ENCODE measurements around the gene JMJD1C. TPM values are rescaled to one million over a fixed set of nuclear protein-coding genes. Genes with fewer than 3 reads are reported as not detected.
A peak's percentile ranks its signal among the peaks of the same experiment; 100 is the strongest.
"Not testable (repeated sequence)": the region's sequence is repeated elsewhere in the genome, so short reads cannot be mapped to it uniquely, and the experiment has no call there.

JMJD1C gene
- total and polyA plus RNA-seq, 10 of the 15 experiments (the other 5 are each of a cell fraction or from before 2014, with no cell fraction given), result 31.2 to 83.3 (median 49.5) TPM

DNA sequence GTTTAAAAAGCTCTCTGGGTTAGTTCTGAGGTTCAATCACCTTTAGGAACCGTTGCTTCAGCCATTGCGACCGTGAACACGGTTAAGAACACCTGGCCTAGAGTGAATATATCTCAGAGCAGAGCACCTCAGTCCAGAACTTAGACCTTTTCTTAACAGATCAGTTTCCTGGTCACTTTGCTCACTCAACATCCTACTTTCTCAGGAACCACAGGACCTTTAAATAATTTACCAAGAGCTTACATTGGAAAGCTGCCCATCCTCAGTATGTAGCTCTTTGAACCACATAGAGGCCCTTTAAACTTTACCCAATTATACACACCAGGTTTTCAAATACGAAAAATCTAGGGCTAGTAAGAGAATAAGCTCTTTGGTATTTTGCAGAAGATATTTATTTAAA, 179.4 kb downstream of the JMJD1C start (continued):
- TF ChIP-seq SUPT20H (IDR thresholded peaks at IDR 0.05; ENCODE audit: borderline replicate concordance, control insufficient read depth, low read depth, low read length), result no peak

DNA sequence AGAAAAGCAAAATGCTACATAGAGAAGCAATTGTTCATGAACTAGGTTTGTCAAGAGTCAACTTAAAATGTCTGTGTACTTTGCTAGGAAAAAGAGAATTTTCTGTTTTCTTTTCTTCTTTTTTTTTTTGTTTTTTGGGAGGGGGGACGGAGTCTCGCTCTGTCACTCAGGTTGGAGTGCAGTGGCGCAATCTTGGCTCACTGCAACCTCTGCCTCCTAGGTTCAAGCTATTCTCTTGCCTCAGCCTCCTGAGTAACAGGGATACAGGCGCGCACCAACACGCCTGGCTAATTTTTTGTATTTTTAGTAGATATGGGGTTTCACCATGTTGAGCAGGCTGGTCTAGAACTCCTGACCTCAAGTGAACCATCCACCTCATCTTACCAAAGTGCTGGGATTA, 181.9 kb downstream of the JMJD1C start:
- ATAC-seq, result not testable (repeated sequence)
- SMC1A ChIA-PET (ENCODE audit: uncharacterized antibody, unreplicated experiment), result interaction anchor here (0.9 to 5.9 kb wide), 9 partner anchors 8 to 344 kb away, joined by 3 to 44 read pairs (median 5); no protein-coding TSS in a partner anchor

GRCh38 chr10:63283093-63283492, 182.7 kb downstream of the JMJD1C start:
- WGBS (ENCODE audit: insufficient coverage, insufficient replicate concordance, low lambda C conversion rate, missing lambda C conversion rate), result 100% methylated on average over 2 of the region's 2 CpGs
- RAD21 ChIA-PET (ENCODE audit: unreplicated experiment), result interaction anchor here (0.9 to 4.1 kb wide), 4 partner anchors 8 to 20 kb away, joined by 4 to 21 read pairs (median 14); no protein-coding TSS in a partner anchor

More for the DNA sequence above, 181.9 kb downstream of the JMJD1C start:
- Histone ChIP-seq H3K4me1 (ENCODE audit: control insufficient read depth, insufficient read depth, low read length) (peaks cover 32% of the 10 kb centered on the region), H3K79me2 (ENCODE audit: control insufficient read depth, insufficient read depth, low read length) (peaks cover 17% of the 10 kb centered on the region)
- ChIA-PET CTCF (interaction anchor here (0.9 to 1.0 kb wide), 3 partner anchors 21 to 117 kb away, joined by 3 to 4 read pairs (median 4); no protein-coding TSS in a partner anchor), RAD21 (ENCODE audit: unreplicated experiment) (interaction anchor here (0.6 to 4.1 kb wide), 6 partner anchors 7 to 21 kb away, joined by 3 to 21 read pairs (median 8); no protein-coding TSS in a partner anchor), POLR2A (interaction anchor here (0.6 to 1.2 kb wide), 5 partner anchors 16 to 116 kb away, joined by 3 to 8 read pairs (median 4); no protein-coding TSS in a partner anchor)
- H2AFZ ChIP-seq (ENCODE audit: control insufficient read depth, low read depth, low read length); in situ Hi-C loops (cut with MboI); DNase-seq (ENCODE audit: low read depth, low spot score); H3K4me3 ChIP-seq; BruUV-seq (replicated peaks); H3K9me3 ChIP-seq (replicated peaks; ENCODE audit: control insufficient read depth, insufficient read depth, low read length); H3K4me2 ChIP-seq (ENCODE audit: control insufficient read depth, insufficient read depth); intact Hi-C loops (cut with micrococcal nuclease; ENCODE audit: unreplicated experiment); H3K9ac ChIP-seq (ENCODE audit: control insufficient read depth, insufficient read depth, low read length); H3K27me3 ChIP-seq (replicated peaks in 1 of 2; ENCODE audit: control insufficient read depth in 2 of 2, insufficient read depth in 2 of 2, low read length in 1 of 2); H3K27ac ChIP-seq (ENCODE audit: control insufficient read depth, insufficient read depth); H4K20me1 ChIP-seq (ENCODE audit: control insufficient read depth, insufficient read depth); H3K36me3 ChIP-seq (ENCODE audit: control insufficient read depth in 2 of 2, insufficient read depth in 2 of 2, low read length in 1 of 2); FAIRE-seq: not testable (repeated sequence)
- WGBS (ENCODE audit: insufficient coverage, insufficient replicate concordance, low lambda C conversion rate, missing lambda C conversion rate), result 95% methylated on average over 5 of the region's 6 CpGs

More at GRCh38 chr10:63283093-63283492, 182.7 kb downstream of the JMJD1C start:
- no peak overlapping the region for H3K9ac ChIP-seq (ENCODE audit: control insufficient read depth, insufficient read depth, low read length)
- FAIRE-seq, result no peak
- H3K27ac ChIP-seq (ENCODE audit: control insufficient read depth, insufficient read depth), result peak overlapping the region; percentile 50
- DNase-seq (ENCODE audit: low read depth, low spot score), result no peak
- no peak overlapping the region for H2AFZ ChIP-seq (ENCODE audit: control insufficient read depth, low read depth, low read length)
- no peaks in the 10 kb centered on the region for H4K20me1 ChIP-seq (ENCODE audit: control insufficient read depth, insufficient read depth)
- H3K4me2 ChIP-seq (ENCODE audit: control insufficient read depth, insufficient read depth), result 0 out of 2 replicates have a peak overlapping the region, but pooled peaks have one; percentile 22
- H3K4me1 ChIP-seq (ENCODE audit: control insufficient read depth, insufficient read depth, low read length), result peaks cover 32% of the 10 kb centered on the region
- CTCF ChIA-PET, result interaction anchor here (0.8 kb wide), 1 partner anchor 8 kb away, joined by 4 read pairs; no protein-coding TSS in a partner anchor
- POLR2A ChIA-PET, result interaction anchor here (0.6 kb wide), 1 partner anchor 77 kb away, joined by 3 read pairs; no protein-coding TSS in a partner anchor
- H3K27me3 ChIP-seq (replicated peaks in 1 of 2; ENCODE audit: control insufficient read depth in 2 of 2, insufficient read depth in 2 of 2, low read length in 1 of 2), result no peaks in the 10 kb centered on the region
- H3K79me2 ChIP-seq (ENCODE audit: control insufficient read depth, insufficient read depth, low read length), result peaks cover 17% of the 10 kb centered on the region
- in situ Hi-C loops (cut with MboI) (no loop called here), intact Hi-C loops (cut with micrococcal nuclease; ENCODE audit: unreplicated experiment) (no loop called here)
- BruUV-seq (replicated peaks), result no TSS peak
- TF ChIP-seq ZNF384 (IDR thresholded peaks at IDR 0.05; ENCODE audit: borderline replicate concordance, low read depth, low read length) (peak; percentile 55; the same call in 1 of the 2 replicates), SPI1 (IDR thresholded peaks at IDR 0.05; ENCODE audit: borderline replicate concordance, insufficient read depth, low read depth, low read length) (peak; percentile 16; the same call in 1 of the 2 replicates), JUNB (IDR thresholded peaks at IDR 0.05) (no peak), ZNF622 (IDR thresholded peaks at IDR 0.05) (no peak)
- peak; percentile 39 for ATAC-seq
- SMC1A ChIA-PET (ENCODE audit: uncharacterized antibody, unreplicated experiment), result interaction anchor here (0.9 to 5.9 kb wide), 6 partner anchors 10 to 537 kb away, joined by 3 to 44 read pairs (median 5); no protein-coding TSS in a partner anchor
- H3K4me3 ChIP-seq, result no peak overlapping the region
- H3K36me3 ChIP-seq (ENCODE audit: control insufficient read depth in 2 of 2, insufficient read depth in 2 of 2, low read length in 1 of 2), result no peaks in the 10 kb centered on the region; a peak in 1 of 4 replicates
- H3K9me3 ChIP-seq (replicated peaks; ENCODE audit: control insufficient read depth, insufficient read depth, low read length), result peaks cover 3% of the 10 kb centered on the region; the same call in 2 of the 3 replicates

Measured in GM12878 (cell line).